Activated CD4-positive, alpha-beta T cell treated with anti-CD3 and anti-CD28 coated beads for 1 hour (primary cell): ENCODE measurements around the gene ORMDL3.
A peak's percentile ranks its signal among the peaks of the same experiment; 100 is the strongest.
"Not testable (repeated sequence)": the region's sequence is repeated elsewhere in the genome, so short reads cannot be mapped to it uniquely, and the experiment has no call there.

Experiments used
- DNase-seq: peaks from one replicate; pipeline ENCODE4 v3.0.0-alpha.2; 2020

Gene ORMDL3

DNA sequence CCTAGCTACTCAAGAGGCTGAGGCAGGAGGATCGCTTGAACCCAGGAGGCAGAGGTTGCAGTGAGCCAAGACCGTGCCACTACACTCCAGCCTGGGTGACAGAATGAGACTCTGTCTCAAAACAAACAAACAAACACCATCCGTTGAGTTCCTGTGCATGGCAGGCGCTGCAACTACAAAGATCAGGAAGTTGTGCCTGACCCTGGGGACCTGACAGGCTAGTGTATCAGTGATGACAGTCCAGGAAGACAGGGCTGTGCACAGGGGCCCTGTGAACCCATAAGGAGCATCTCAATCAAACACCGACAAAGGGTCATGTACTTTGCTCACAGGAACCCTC lies 21.1 kb upstream of the ORMDL3 start:
- DNase-seq, result not testable (repeated sequence)

DNA sequence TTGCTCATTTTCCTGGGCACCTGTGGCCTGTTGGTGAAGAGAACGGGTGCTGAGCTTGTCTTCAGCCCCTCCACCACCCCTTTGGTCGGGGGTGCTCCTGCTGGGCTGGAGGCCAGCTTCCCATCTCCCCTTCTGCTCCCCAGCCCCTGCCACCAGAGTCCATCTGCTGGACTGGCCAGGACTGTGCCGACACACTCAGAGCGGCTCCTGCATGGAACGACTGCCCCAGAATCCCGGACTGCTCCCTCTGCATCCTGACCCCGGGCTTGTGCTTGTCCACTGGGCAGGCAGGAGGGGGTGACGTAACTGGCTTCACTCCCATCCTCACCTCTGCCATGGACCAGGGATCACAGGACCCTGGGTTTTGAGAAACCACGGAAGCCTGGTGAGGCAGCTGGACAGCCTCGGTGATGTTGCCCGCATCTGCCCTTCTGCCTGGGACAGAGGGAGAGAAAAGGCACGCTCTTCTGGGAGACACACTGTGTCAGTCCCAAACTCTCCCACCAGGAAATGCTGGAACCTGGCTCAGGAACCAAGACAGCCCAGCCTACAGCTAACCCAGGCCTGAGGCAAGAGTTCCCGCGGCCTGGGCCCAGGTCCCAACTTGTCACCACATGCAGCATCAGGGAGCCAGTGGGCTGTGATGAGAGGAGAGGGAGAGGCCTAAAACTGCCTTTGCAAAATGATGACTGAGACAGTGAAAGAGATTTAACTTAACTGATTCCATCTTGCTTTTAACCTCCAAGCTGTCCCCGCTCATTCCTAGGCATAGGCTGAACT lies 19.3 kb upstream of the ORMDL3 start:
- no peak for DNase-seq

DNA sequence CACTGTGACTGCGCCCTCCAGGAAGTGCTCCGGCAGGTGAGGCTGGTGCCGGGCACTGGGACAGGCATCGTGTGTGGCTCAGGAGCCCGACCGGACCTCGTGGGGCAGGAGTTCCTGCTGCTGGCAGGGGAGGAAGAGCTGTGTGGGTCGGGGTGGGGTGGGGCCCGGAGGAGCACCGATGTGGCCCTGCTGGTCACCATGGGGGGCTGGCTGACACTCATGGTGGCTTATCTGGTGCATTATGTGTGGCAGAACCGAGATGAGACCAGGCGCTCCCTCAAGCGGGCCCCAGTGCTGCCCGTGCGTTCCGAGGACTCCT lies 17.0 kb upstream of the ORMDL3 start:
- no peak for DNase-seq

DNA sequence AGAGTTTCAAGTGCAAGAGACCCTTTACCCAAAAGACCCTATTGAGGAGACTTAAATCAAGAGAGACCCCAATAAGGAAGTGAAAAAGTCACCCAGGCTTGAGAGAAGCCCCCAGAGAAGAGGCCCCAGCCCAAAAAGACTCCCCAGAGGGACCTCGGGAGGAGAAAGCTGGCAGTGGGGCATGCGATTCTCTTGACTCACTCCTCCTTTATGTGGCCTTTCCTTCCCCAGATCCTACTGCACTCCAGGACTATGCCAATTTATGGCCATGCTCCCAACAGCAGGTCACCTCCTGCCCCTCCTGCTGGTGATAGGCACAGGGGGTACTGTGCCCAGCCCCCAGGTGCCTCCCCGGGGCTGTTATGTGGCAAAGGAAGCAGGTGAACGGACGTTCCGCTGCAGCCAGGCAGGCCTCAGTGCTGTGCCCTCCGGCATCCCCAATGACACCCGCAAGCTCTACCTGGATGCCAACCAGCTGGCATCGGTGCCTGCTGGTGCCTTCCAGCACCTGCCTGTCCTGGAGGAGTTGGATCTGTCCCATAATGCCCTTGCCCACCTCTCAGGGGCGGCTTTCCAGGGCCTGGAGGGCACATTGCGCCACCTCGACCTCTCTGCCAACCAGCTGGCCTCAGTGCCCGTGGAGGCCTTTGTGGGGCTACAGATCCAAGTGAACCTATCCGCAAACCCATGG lies 16.4 kb upstream of the ORMDL3 start:
- no peak for DNase-seq

DNA sequence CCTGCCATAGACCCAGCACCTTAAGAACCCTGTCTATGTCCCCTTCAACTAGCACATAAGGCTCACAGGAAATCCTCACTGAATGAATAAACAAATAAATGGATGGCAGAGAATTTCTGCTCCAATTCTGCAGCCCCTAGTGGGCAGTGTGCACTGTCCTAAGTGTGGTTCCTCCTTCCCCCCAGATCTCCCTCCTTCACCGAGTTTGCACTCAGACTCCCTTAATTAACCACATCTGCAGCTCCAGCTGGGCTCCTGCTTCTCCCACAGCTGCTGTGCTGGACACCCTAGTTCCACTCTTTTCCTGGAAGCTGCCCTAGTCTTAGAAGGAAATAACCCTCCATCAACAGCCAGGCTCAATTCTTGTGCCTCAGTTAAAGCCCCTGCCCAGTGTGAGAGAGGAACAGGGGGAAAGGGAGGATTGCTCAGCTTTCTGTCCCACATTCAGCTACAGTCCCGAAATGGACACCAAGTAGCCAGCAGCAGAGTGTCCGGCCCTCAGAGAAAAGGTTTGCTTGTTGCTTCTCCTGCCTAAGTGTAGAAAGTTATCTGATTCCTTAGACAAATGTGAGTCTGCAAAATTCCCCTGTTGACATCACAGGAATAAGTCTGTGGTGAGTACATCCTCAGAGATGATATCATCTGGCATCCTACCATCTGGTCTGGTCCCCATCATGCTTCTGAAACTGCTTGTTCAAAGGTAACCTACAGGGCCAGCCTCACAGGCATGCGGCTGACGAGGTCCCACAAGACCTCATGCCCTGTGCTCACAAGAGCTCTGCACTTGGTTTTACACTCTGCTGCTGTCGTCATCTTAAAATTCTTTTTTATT lies 12.4 kb upstream of the ORMDL3 start:
- DNase-seq, result no peak

DNA sequence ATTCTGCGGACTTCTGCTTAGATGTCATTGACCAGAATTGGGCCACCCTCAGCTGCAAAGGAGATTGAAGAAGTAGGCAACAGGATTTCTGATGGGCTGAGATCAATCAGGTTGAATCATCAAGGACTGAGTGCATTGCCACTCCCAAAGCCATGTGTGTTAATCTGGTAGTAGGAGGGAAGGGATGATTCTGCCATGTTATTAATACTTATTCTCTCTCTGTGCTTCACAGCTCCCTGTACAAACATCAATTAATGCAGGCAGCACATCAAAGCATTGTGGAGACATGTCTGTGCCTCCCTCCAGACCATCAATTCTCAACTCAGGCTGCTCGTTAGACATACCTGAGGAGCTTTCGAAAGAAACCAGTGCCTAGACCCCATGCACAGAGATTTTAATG lies 11.7 kb upstream of the ORMDL3 start:
- no peak for DNase-seq

DNA sequence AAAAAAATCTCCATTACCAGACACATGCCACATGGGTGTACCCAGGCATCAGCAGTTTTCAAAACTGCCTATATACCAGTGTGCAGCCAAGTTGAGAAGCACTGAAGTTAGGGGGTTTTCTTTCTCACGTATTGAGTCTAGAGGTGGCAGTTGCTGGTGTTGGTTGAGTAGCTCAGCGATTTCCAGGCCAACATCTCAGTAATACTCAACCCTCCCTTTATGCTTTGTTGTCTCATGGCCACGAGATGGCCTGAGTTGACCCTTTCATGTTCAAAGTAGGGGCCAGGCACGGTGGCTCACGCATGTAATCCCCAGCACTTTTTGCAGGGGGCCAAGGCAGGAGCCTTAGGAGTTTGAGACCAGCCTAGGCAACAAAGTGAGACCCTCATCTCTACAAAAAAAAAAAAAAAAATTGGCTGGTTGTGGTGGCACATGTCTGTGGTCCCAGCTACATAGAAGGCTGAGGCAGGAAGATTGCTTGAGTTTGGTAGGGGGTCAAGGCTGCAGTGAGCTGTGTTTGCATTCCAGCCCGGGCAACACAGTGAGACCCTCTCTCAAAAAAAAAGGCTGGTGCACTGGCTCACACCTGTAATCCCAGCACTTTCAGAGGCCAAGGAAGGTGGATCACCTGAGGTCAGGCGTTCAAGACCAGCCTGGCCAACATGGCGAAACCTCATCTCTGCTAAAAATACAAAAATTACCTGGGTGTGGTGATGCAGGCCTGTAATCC lies 10.9 kb upstream of the ORMDL3 start:
- DNase-seq, result no peak

DNA sequence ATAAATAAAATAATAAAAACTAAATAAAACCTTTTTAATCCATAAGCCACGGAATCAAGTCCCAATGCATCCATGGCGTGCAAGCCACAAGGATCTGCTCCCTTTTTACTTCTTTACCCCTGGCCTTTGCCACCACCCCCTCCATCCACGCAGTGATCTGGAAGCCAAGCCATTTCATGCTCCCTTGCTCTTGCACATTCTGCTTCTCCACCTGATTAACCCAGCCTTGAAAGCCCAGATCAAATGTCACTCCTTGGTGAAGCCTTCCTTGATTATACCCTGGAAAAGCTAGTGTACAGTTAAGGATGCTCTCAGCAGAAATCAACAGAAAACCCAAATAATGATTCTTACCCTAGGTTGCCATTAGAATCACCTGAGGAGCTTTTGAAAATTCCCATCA lies 10.0 kb upstream of the ORMDL3 start:
- DNase-seq, result no peak

DNA sequence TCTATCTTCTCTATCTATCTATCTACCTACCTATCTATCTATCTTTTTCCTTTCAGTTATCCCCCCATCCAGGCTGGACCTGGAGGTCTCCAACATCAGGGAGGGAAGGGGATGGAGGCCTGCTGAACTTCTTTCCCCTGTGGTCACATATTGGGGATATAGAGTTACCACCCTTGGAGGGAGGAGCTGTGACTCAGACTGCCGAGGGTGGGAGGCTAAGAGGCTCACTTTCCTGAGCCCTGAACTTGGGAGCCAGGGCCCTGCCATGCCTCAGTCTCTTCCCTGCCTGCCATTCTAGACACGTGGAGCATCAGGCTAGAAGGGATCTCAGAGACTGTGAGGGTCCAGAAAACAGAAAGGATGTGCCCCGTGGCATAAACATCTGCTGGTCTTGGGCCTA lies 8.5 kb upstream of the ORMDL3 start:
- no peak for DNase-seq

DNA sequence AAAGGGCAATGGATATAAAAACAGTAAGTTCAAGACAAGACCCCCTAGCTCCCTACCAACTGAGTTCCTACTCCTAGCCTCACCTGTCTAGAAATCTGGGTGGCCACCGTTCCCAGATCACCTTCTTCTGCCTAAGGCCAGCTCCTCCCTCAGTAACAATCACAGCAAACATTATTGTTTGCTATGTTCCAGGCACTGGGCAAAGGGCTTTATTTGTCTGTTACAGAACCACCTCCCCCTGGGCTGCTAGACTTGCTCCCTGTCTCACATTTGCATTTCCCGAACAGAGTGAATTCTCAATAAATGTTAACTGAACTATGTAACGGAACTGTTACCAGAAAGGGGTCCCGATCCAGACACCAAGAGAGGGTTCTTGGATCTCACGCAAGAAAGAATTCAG lies 6.9 kb upstream of the ORMDL3 start:
- DNase-seq, result no peak

DNA sequence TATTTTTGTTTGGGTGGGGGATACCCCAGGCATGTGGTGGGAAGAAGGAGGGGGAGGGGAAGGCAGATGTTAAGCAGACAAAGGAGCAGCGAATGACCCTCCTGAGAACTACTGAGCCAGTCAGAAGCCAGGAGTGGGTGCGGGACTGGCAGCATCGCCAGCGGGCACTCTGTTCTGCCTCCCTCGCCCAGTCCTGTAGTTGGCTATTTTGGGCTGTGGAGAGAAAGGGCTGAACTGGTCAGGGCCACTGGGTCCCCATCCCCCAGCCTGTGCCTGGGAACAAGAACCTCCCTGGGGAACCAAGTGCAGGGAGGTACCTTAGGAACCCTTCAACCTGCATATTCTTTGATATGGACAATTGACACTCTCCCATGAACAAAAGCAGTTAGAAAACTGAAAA lies 6.5 kb upstream of the ORMDL3 start:
- no peak for DNase-seq

DNA sequence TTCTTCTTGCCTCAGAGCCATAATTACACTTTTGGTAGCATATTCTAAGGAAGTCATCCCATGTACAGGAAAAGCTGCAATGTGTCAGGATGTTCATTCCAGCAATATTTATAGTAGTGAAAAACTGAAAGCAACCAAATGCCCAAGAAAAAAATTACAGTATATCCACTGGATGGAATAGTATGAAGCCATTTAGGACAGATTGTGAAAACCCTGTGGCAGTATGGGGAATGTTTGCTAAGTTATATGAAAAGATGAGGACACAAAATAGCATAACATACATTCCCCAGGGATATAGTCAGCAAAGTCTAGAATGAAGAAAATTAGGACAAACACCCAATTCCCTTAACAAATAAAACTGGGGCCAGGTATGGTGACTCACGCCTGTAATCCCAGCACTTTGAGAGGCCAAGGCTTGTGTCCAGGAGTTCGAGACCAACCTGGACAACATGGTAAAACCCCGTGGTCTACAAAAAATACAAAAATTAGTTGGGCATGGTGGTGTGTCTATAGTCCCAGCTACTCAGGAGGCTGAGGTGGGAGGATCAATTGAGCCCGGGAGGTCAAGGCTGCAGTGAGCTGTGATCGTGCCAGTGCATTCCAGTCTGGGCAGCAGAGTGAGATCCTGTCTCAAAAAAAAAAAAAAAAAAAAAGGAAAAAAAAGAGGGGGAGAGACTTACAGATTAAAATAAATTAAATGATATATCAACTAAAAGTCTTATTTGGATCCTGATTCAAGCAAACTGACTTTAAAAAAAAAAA lies 2.4 kb upstream of the ORMDL3 start:
- DNase-seq, result no peak

DNA sequence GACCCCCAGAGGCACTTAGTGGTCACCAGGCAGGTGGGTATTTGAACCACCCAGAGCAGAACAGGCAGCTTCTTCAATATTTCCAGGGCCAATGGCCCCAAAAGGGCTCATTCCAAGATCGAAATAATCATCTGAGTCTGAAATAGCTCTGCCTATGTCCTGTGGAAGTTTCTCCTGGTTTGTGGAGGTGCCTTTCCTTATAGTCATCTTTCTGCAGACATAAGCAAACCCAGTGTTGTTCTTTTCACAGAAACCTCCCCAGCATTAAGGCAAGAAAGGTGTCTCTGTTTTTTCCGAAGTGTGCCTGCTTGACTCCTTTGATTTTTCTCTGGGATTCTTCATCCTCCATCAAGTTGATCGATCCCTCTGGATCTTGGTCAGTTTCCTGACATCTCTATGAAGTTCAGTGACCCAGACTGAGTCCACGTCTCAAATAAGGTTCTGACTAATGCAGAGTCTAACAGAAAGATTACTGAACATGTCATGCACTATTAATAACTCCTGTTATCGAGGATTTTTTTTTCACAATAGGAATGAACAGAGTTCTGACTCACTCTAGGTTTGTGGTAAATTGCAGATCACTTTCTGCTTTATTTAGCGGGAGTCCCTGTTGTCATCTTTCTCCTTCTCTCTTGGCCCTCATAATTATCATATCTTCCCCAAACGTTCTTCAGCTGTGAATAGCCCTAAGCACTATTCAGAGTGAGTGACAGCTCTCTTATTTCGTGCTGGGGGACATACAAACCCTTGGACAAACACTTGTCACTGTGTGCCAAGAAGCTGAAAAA lies 1.7 kb upstream of the ORMDL3 start:
- DNase-seq, result no peak

DNA sequence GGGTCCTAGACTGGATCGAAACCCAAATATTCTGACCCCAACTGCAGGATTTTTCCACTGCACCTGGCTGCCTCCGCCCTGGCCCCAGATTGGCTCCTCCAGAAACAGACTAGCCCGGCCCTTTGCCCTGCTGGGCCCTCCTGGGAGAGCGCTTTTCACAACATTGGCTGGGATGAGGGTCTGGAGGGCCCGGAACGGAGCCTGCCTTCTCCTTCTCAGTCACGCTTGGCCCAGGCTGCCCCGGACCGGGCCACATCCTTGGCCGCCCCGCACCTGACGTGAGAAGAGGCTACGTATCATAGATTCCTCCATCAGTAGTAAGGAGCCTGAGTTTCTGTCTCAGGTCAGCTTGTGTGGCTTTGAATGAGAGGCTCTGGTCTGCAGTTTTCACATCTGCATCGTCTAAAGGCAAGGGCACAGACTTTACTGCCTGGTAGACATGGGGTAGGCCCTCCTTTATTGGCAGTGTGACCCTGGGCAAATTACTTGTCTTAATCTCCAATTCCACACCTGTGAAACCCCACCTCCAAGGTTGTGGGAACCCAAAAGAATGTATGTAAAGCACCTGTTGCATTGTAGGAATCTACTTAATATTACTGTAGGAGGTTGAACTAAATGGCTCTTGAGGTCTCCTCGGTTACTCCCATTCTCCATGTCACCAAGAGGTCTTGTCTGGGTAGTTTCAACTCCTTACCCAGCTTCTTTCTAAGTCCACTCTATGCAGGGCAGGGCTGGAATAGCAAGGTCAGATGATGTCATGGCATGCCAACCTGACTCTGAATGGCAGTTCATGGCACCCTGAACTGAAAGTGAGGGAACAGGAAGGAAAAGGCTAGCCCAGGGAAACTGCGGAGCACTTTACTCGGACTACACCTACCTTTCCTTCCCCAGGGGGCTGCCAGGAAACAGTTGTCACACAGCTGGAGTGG lies 792 bp upstream of the ORMDL3 start:
- DNase-seq, result no peak

DNA sequence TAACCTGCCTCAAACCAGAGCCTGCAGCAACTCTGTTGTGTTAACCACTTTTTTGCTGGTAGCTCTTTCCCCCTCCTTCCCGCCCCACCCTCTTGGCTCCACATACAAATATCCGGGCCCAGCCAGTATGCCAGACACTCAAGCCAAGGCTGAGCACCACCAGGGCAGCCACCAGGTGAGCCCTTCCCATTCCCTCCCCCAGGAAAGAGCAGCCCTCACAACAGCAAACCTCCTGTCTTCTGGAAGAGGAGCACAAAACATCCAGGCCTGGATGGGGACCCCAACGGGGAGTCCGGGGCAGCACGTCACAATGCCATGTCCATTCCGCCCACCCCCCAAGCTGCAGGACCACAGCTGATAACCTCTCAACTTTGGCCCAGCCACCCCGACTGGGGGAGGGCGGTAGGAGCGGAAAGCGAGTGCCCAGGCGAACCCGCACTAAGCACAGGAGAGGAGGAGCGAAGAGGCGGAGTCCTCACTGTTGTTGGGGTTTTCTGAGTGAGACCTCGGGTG lies 757 bp downstream of the ORMDL3 start:
- peak; percentile 35 for DNase-seq

DNA sequence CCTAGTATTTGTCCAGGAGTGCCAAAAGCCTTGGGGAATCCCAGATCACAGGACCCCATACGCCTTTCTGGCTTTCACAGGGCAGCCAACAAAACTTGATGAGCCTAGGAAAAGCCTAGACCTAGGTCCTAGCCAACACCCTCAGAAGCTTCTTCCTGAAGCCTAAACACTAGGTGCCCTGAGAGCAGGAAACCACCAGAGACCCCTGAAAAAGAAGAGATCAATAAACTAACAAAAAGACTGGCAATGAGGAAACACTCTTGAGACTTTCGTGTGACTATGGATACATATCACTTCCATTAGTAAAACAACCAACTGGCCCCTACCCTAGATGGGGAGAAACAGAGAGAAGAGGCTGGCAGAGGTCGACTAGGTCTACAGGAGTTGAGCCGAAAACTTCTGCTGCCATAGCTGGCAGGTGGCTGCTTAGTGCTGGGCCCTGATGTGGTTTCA lies 1.2 kb downstream of the ORMDL3 start:
- DNase-seq, result no peak

DNA sequence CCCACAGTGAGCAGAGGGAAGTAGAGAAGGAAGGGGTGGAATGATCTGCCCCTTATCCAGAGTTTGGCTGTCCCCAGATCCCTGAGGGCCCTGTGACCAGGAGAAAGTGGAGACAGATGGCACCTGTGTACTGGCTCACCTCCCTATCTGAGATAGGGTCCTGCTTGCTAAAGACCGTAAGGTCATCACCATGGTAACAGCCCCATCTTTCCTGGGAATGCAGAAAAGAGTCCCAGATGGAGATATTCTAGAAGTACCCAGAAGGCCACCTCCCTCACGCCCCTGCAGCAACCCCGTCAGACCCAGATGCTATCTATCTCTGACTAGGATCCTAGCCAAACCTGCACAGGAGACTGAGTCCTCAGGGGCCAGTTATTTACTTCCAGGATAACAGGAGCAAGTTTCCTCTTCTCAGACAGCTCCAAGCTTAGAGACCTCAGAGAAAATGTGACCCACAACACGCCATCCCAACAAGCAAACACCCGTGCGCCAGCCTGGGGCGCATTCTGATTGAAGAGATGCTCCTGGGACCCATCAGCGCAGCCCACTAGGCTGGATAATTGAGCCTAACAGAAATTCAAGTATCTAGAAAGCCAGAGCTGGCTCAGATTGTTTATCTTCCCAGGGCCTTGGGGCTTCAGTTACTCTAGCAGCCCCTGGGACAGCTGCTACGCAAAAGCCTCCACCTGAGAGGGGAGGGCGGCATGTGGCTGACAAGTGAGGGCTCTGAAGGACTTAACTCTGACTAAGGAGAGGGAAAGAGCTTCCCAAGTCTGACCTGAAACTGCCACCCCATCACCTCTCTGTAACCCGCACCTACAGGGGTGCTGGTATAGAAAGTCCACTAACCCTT lies 1.9 kb downstream of the ORMDL3 start:
- no peak for DNase-seq

DNA sequence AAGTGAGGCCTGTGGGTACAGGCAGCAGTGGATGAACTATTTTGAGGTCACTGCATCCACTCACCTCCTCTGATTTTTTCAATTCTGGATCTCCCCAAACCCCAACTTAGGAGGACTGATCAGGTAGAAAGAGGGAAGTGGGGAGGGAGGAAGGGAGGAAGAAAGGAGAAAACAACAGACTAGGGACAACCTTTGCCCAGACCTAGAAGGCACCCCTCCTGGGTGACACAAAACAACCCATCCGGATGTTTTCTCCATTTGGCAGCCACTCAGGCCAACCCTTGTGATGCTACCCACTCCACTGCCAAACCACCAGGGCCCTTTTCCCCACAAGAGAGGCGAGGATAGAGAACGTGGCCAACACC lies 2.7 kb downstream of the ORMDL3 start:
- DNase-seq, result no peak
